ENCODE data around the gene ZNF438. TPM values are rescaled to one million over a fixed set of nuclear protein-coding genes. Genes with fewer than 3 reads are reported as not detected.

The ZNF438 gene
- polyA plus RNA-seq, 1 donor = 7.3 TPM

DNA sequence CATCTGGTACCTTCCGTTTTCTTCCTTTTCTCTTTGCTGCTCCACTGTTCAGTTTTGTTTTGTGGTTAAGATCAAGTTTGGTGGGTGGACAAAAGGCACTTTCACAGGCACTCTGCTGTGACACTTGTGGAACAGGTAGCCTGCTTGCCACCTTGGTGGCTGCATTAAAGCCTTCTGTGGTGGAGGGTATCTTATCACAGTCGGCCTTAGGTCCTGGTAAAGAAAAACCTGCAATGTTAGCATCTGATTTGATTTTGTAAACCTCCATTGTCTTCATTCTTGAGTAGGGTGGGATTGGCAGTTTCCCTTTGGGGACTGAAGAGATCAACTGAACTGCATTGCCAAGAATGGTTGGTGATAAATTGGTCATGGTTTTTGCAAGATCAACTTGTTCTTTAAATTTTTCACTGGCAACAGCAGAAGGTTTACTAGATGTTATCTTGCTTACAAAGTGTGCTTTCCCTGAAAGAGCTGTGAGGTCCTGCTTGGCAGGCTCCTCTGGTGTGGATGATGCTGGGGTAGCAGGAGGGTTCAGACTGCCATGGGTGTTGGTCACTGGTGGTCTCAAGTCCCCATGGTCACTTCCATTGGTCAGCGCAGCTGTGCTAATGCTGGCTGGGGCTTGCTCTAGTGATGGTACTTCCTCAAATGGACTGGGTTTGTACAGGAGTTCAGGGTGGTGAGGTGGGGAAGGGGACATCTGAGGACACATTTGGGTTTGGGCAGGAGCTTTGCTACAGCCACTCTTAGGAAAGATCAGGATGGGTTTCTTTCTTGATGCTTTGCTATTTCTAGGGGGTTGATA, 182.2 kb downstream of the ZNF438 start:
- Histone ChIP-seq H3K27ac (ENCODE audit: low read length) (no peak overlapping the region), H3K4me1 (ENCODE audit: control insufficient read depth, insufficient read depth, low read length) (no peaks in the 10 kb centered on the region), H3K9me3 (ENCODE audit: control insufficient read depth, low read depth, low read length) (peaks cover 4% of the 10 kb centered on the region), H3K36me3 (ENCODE audit: control insufficient read depth, insufficient read depth, low read length) (peaks cover 9% of the 10 kb centered on the region), H3K27me3 (ENCODE audit: control insufficient read depth, insufficient read depth, low read length) (no peaks in the 10 kb centered on the region), H3K4me3 (ENCODE audit: low read length) (no peak overlapping the region)
- WGBS (ENCODE audit: insufficient coverage, low lambda C conversion rate) = 100% methylated on average over 1 of the region's 3 CpGs
- DNase-seq = no peak

DNA sequence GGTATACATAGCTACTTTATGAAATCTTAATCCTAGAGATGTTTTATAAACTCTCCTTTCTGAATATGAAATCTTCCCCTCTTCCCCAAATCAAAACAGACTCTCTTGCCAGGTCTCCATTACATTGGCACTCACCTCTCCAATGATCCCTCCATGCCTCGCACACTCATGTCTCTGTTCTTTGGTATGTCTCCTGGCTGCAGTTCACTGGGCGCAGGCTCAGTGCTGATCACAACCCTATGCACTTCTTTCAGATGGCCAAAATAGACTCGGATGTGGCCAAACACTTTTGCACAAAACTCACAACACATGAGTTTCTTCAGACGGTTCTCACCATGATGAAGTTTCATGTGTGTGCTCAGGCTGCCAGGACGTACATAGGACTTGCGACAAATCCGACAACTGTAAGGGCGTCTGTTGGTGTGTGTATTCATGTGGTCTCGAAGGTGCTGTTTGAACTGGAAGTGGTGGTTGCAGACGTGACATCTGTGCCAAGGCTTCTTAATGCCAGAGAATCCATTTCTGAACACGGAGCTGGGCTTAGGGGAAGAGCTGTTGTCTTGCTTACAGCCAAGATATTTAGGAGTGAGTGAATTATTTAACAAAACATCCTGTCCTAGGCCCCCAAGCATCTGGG, 183.2 kb downstream of the ZNF438 start:
- Histone ChIP-seq H3K36me3 (ENCODE audit: control insufficient read depth, insufficient read depth, low read length) (peaks cover 9% of the 10 kb centered on the region), H3K4me3 (ENCODE audit: low read length) (no peak overlapping the region), H3K27me3 (ENCODE audit: control insufficient read depth, insufficient read depth, low read length) (no peaks in the 10 kb centered on the region), H3K27ac (ENCODE audit: low read length) (no peak overlapping the region), H3K4me1 (ENCODE audit: control insufficient read depth, insufficient read depth, low read length) (no peaks in the 10 kb centered on the region), H3K9me3 (ENCODE audit: control insufficient read depth, low read depth, low read length) (peaks cover 4% of the 10 kb centered on the region)
- WGBS (ENCODE audit: insufficient coverage, low lambda C conversion rate) = no CpG with 5 or more reads among the region's 11 CpGs
- DNase-seq = no peak

DNA sequence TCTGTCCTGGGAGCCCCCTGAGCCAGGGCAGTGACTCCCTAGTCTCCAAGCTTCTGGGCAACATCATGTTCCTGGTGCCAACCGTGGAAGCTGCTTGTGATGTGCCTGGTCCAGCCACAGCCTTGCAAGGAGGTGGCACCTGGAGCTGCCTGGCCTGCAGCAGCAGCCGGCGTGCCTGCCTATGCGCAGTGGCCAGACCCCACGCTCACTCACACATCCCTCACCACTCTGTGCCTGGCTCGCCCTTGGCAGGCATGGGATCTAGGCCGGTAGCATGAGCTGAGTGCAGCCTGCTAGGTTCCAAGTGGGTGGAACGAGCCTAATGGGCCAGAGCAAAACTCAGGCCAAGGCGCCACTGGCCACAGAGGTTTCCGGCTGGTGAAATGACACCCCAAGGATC, 184.0 kb downstream of the ZNF438 start:
- no peak for DNase-seq
- H3K9me3 ChIP-seq (ENCODE audit: control insufficient read depth, low read depth, low read length) = peaks cover 4% of the 10 kb centered on the region
- no peak overlapping the region for H3K4me3 ChIP-seq (ENCODE audit: low read length)
- no CpG with 5 or more reads among the region's 10 CpGs for WGBS (ENCODE audit: insufficient coverage, low lambda C conversion rate)
- no peaks in the 10 kb centered on the region for H3K27me3 ChIP-seq (ENCODE audit: control insufficient read depth, insufficient read depth, low read length)
- H3K4me1 ChIP-seq (ENCODE audit: control insufficient read depth, insufficient read depth, low read length) = no peaks in the 10 kb centered on the region
- no peak overlapping the region for H3K27ac ChIP-seq (ENCODE audit: low read length)
- H3K36me3 ChIP-seq (ENCODE audit: control insufficient read depth, insufficient read depth, low read length) = peaks cover 9% of the 10 kb centered on the region

DNA sequence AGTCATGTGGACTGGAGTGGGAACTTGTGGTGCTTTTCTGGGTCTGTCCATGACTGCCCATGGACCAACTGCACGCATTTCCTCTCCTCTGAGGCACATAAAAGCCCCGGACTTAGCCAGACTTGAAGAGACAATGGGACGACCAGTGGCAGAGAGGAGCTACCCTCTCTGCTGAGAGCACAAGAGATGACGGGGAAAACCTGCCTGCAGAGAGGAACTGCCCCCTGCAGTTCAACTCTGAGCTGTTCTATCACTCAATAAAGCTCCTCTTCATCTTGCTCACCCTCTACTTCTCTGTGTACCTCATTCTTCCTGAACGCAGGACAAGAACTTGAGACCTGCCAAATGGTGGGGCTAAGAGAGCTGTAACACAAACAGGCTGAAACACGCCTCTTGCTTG, 184.5 kb downstream of the ZNF438 start:
- Histone ChIP-seq H3K27ac (ENCODE audit: low read length) (no peak overlapping the region), H3K27me3 (ENCODE audit: control insufficient read depth, insufficient read depth, low read length) (no peaks in the 10 kb centered on the region), H3K9me3 (ENCODE audit: control insufficient read depth, low read depth, low read length) (peaks cover 4% of the 10 kb centered on the region), H3K4me1 (ENCODE audit: control insufficient read depth, insufficient read depth, low read length) (no peaks in the 10 kb centered on the region), H3K36me3 (ENCODE audit: control insufficient read depth, insufficient read depth, low read length) (peaks cover 9% of the 10 kb centered on the region), H3K4me3 (ENCODE audit: low read length) (no peak overlapping the region)
- no CpG with 5 or more reads among the region's 6 CpGs for WGBS (ENCODE audit: insufficient coverage, low lambda C conversion rate)
- DNase-seq = no peak

DNA sequence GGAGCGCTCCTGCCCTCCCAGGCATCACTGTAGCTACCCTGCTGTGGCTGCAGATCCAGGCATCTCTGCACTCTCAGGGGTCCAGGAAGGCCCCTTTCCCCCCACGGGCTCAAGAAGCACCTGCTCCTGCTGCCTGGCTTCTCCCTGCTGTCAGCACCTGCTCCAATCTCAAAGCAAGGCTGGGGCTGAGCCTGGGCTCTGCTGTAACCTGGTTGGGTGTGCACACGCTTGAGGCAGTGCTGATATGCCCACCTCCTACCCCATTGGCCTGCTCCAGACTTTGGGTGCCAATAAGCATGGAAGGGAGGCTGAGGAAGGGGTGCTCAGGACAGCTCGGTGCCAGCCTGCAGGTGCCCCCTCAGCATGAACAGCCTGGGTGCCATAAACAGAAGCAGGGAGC, 185.0 kb downstream of the ZNF438 start:
- Histone ChIP-seq H3K4me3 (ENCODE audit: low read length) (no peak overlapping the region), H3K27me3 (ENCODE audit: control insufficient read depth, insufficient read depth, low read length) (no peaks in the 10 kb centered on the region), H3K36me3 (ENCODE audit: control insufficient read depth, insufficient read depth, low read length) (peaks cover 9% of the 10 kb centered on the region), H3K27ac (ENCODE audit: low read length) (no peak overlapping the region), H3K4me1 (ENCODE audit: control insufficient read depth, insufficient read depth, low read length) (no peaks in the 10 kb centered on the region), H3K9me3 (ENCODE audit: control insufficient read depth, low read depth, low read length) (peaks cover 4% of the 10 kb centered on the region)
- DNase-seq = no peak
- no CpG with 5 or more reads among the region's 4 CpGs for WGBS (ENCODE audit: insufficient coverage, low lambda C conversion rate)

DNA sequence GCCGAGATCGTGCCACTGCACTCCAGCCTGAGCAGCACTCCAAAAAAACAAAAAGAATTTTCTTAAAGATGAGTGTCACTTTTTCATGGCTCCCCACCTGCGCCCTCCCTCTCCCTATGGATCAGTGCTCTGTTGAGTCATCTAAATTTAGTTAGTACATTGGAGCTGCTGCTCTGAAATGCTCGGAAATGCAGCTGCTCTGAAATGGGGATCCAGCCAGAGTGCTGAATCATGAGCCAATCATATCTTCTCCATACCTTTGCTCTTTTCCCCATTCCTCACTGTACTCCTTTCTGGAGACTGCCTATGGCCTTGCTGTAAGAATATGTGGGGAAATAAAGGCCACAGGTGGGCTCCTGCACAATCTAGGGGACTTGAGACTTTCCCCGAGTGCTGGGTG, 188.8 kb downstream of the ZNF438 start:
- Histone ChIP-seq H3K9me3 (ENCODE audit: control insufficient read depth, low read depth, low read length) (peaks cover 4% of the 10 kb centered on the region), H3K4me1 (ENCODE audit: control insufficient read depth, insufficient read depth, low read length) (no peaks in the 10 kb centered on the region), H3K27ac (ENCODE audit: low read length) (no peak overlapping the region), H3K36me3 (ENCODE audit: control insufficient read depth, insufficient read depth, low read length) (no peaks in the 10 kb centered on the region), H3K27me3 (ENCODE audit: control insufficient read depth, insufficient read depth, low read length) (no peaks in the 10 kb centered on the region), H3K4me3 (ENCODE audit: low read length) (no peak overlapping the region)
- WGBS (ENCODE audit: insufficient coverage, low lambda C conversion rate) = no CpG with 5 or more reads among the region's 5 CpGs
- DNase-seq = no peak

DNA sequence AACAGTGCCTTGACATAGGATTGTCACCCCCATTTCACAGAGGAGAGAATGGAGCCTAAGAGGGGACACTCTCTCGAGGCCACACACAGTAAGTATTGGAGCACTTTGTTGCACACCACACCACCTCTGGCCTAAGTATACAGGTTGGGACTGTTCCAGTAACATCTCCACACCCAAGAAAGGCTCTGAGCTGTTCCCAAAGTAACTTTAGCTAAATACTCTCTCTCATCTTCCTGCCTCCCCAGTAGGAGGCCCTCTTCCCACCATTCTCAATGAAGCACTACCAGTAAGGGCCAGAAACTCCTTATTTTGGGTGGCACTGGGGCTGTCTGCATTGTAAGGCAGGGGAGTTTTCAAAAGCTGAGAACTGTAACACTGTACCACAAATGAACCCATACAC, 189.5 kb downstream of the ZNF438 start:
- Histone ChIP-seq H3K36me3 (ENCODE audit: control insufficient read depth, insufficient read depth, low read length) (no peaks in the 10 kb centered on the region), H3K27me3 (ENCODE audit: control insufficient read depth, insufficient read depth, low read length) (no peaks in the 10 kb centered on the region), H3K27ac (ENCODE audit: low read length) (no peak overlapping the region), H3K9me3 (ENCODE audit: control insufficient read depth, low read depth, low read length) (no peaks in the 10 kb centered on the region), H3K4me1 (ENCODE audit: control insufficient read depth, insufficient read depth, low read length) (no peaks in the 10 kb centered on the region), H3K4me3 (ENCODE audit: low read length) (no peak overlapping the region)
- no CpG with 5 or more reads among the region's 1 CpG for WGBS (ENCODE audit: insufficient coverage, low lambda C conversion rate)
- DNase-seq = no peak

DNA sequence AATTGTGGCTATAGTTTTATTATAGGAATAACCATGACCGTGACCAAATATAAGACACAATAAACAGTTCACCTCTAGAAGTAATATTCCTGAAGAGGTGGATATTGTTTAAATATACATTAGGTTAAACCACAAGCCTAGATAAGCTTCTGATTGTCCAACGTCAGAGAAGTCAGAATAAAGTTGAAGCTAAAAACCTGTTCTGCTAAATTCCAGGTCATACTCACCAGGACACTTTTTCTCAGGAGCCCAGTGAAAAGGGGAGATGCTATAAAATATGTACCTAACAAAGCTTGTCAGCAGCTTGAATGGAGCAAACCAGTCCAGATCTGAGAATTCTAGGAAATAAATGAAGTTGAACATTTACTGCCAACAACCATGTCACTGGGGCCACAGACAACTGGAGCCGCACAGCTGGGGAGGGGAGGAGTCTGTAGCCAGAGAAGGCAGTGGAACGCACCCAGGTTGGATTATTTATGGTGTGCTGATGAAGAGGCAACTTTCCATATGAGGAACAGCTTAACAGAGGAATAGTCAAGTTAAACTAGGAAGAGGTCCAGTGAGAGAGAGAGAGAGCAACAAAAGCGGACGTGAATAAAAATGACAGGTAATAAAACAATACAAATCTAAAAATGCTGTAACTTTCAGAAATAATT, 191.1 kb downstream of the ZNF438 start:
- H3K4me1 ChIP-seq (ENCODE audit: control insufficient read depth, insufficient read depth, low read length) = no peaks in the 10 kb centered on the region
- no CpG with 5 or more reads among the region's 6 CpGs for WGBS (ENCODE audit: insufficient coverage, low lambda C conversion rate)
- no peak overlapping the region for H3K4me3 ChIP-seq (ENCODE audit: low read length)
- no peaks in the 10 kb centered on the region for H3K27me3 ChIP-seq (ENCODE audit: control insufficient read depth, insufficient read depth, low read length)
- no peaks in the 10 kb centered on the region for H3K36me3 ChIP-seq (ENCODE audit: control insufficient read depth, insufficient read depth, low read length)
- H3K9me3 ChIP-seq (ENCODE audit: control insufficient read depth, low read depth, low read length) = no peaks in the 10 kb centered on the region
- no peak for DNase-seq
- no peak overlapping the region for H3K27ac ChIP-seq (ENCODE audit: low read length)

DNA sequence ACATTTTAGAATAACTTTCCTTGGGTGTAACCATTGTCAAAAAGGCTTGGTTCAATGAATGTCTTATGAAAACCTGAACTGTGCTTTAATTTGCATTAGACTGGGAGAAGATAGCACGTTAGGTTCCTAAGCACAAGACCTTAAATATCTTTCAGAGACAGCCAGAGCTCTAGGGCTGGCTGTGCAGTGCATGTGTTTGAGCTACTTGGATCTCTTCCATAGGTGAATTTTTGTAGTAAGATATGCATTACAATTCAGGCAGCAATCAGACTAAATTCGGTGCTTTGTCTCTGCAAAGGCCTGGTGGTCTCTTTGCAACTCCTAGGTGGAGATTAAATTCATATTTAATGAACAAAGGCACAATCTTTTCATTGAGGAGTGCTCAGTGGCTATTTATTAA, 192.0 kb downstream of the ZNF438 start:
- Histone ChIP-seq H3K9me3 (ENCODE audit: control insufficient read depth, low read depth, low read length) (no peaks in the 10 kb centered on the region), H3K27me3 (ENCODE audit: control insufficient read depth, insufficient read depth, low read length) (no peaks in the 10 kb centered on the region), H3K4me3 (ENCODE audit: low read length) (no peak overlapping the region), H3K27ac (ENCODE audit: low read length) (no peak overlapping the region), H3K36me3 (ENCODE audit: control insufficient read depth, insufficient read depth, low read length) (no peaks in the 10 kb centered on the region), H3K4me1 (ENCODE audit: control insufficient read depth, insufficient read depth, low read length) (no peaks in the 10 kb centered on the region)
- no CpG with 5 or more reads among the region's 2 CpGs for WGBS (ENCODE audit: insufficient coverage, low lambda C conversion rate)
- DNase-seq = no peak

DNA sequence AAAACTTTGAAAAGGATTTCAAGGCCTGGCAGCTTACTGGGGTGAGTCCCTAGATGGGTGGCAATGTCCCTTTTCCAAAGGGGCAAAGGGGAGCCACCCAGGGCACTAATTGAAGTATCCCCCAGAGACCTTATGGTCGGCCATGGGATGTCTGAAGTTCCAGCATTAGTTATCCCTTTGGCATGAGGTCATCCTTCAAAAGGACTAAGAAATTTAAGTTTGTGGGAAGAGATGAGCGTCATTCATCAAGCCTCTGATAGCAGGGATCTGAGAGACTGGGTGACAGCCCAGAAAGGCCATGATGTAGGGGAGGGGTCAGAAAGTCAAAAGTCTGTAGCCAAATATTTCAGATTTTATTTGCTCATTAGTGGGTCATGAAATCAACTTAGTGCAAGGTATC, 195.3 kb downstream of the ZNF438 start:
- H3K4me3 ChIP-seq (ENCODE audit: low read length) = no peak overlapping the region
- 100% methylated on average over 1 of the region's 2 CpGs for WGBS (ENCODE audit: insufficient coverage, low lambda C conversion rate)
- no peaks in the 10 kb centered on the region for H3K4me1 ChIP-seq (ENCODE audit: control insufficient read depth, insufficient read depth, low read length)
- DNase-seq = no peak
- H3K27me3 ChIP-seq (ENCODE audit: control insufficient read depth, insufficient read depth, low read length) = no peaks in the 10 kb centered on the region
- no peaks in the 10 kb centered on the region for H3K36me3 ChIP-seq (ENCODE audit: control insufficient read depth, insufficient read depth, low read length)
- no peak overlapping the region for H3K27ac ChIP-seq (ENCODE audit: low read length)
- no peaks in the 10 kb centered on the region for H3K9me3 ChIP-seq (ENCODE audit: control insufficient read depth, low read depth, low read length)

Measured in large intestine (tissue), 3 donors.